Medulla oblongata (tissue), 1 donor: ENCODE results near the gene SLC45A1.
"Not testable (repeated sequence)": the region's sequence is repeated elsewhere in the genome, so short reads cannot be mapped to it uniquely, and the experiment has no call there.

Experiments used
- DNase-seq: peaks from one replicate; pipeline ENCODE4 v3.0.0-alpha.2; 2015; ENCODE audit errors: extremely low spot score

SLC45A1 gene

DNA sequence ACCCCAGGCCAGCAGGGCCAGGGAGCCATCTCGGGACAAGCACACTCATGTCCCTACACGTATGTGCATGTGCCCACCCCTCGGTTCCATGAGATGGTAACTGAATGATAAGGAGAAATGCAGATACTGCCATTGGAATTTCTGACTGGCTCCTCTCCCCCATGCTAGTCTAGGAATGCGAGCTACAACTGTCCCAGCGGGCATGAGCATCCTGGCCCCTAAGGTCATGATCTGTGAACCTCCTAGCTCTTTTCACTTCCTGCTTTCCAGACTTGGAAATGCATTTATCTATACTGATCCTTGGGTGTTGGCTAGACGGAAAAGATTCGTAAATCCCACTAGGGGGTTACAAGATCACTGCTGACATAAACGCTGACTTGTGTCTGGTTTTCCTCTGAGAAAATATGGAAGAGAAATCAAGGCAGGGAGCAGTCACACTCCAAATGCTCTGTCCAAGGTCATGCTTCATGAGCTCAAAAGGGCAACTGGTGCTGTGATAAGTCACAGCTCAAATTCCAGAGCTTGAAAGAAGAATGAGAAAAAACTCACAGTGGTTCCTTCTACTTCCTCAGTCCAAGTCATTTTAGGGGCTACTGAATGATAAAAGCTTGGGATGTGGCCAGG, 49.8 kb downstream of the SLC45A1 start:
- no peak for DNase-seq

DNA sequence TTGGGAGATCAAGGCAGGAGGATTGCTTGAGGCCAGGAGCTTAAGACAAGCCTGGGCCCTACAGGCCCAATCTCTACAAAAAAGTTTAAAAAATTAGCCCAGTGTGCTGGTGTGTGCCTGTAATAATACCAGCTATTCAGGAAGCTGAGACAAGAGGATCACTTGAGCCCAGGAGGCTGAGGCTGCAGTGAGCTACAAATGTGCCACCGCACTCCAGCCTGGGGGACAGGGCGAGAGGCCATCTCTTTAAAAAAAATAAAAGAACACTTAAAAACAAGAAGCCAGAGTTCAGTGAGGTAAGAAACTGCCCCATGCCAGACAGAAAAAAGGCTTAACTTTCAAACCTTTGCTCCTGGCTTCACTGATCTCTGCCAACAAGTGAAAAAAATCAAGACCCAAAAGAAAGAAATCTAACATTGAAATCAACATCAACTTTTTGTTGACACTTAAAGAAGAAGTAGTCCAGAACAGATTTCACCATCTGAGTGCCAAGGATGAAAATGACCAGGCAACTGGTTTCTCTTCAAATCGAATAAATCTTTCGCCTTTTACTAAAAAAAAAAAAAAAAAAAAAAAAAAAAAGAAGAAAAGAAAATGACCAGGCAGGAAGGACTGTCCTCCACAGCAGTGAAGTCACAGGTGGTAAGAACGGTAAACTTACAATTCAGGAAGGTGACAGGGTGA, 51.2 kb downstream of the SLC45A1 start:
- no peak for DNase-seq

DNA sequence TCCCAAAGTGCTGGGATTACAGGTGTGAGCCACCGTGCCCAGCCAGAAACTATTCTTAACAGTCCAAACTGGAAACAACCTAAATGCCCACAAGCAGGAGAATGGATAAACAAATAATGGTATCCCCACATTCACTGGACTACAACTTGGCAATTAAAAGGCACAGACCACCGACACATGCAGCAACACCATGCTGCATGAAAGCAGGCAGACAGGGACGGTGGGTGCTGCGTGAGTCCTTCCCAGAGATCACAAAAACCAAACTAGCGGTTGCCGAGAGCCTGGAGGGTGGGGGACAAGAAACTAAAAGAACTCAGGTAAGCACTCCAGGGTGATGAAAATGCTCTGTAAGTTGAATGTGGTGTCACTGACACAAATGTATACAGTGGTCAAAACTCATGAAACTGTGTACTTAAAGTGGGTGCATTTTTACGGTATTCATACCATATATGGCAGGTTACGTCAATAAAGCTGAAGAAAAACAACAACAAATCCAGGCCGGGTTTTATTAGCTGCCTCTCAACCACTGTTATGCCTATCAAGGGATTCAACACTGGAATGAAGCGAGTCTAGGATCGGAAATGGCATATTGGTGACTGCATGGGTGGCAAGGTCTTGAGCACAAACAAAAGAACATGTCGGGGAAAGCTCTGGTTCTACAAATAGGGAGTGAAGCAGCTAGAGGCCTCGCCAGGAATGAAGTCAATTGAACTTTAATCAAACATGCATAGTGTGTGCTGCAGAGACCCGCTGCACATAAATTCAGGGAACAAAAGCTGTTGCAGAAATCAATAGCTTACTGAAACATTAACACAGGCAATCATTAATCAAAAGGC, 52.4 kb downstream of the SLC45A1 start:
- peak; percentile 68 for DNase-seq

DNA sequence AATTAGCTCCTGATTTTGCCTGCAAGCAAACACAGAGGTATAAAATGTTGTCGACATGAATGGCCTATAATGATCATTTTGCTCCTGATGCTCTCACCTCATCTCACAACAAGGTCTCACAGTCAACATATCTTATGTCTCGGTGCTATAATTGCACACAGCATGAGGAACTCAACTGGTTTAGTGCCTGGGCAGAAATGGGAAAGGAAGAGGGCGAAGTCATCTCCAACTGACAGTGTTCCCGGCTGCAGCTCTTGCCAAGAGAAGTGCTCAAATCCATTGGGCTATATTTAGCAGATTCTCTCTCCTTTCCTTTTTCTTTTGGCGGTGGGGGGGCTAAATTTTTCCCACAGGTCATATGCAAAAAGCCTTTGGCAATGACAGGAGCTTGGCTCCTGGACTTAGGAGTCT, 53.0 kb downstream of the SLC45A1 start:
- DNase-seq, result peak; percentile 79

DNA sequence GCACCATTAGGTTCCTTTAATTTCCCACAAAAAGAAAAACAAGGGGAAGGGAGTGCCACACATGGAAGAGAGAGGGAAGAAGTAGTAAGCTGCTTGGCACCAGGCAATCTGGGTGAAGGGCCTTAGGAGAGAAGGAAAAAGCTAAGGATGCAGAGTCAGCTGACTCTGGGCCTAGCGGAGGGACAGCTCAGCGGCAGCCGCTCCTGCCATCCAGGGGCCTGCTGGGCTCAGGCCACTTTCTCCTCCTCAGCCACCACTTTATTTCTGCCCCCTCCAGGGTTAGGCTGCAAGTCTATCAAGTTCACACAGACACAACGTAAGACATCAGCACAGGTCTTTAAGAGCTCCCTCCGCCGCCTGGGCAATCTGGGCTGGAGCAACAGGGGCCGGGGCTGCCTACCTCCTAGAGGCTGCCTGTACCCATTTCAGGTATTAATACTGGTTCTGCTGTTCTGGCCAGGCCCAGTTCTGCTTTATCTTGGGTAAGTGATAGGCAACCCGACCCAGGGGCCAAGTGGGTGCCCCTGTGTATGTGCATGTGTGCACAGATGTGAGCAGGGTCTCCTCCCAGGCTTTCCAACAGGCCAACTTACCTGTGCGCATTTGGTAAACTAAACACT, 53.6 kb downstream of the SLC45A1 start:
- DNase-seq, result no peak

DNA sequence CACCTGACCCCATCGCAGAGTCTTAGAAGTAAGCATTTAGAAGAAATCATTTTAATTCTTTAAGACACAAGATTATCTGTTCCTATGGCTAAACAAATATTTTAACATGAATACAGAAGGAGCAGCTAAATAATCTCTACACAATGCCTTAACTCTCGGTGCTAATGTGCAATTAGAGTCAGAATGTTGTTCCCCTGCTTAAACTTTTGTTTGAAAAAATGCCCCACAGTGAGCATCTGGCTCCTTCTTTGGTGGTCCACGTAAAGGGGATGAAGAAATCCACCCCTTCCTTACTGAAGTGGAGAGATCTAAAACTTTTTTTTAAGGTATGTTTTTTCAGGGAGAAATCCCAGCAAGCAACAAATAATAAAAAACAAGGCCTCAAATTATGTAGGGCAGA, 55.2 kb downstream of the SLC45A1 start:
- no peak for DNase-seq

DNA sequence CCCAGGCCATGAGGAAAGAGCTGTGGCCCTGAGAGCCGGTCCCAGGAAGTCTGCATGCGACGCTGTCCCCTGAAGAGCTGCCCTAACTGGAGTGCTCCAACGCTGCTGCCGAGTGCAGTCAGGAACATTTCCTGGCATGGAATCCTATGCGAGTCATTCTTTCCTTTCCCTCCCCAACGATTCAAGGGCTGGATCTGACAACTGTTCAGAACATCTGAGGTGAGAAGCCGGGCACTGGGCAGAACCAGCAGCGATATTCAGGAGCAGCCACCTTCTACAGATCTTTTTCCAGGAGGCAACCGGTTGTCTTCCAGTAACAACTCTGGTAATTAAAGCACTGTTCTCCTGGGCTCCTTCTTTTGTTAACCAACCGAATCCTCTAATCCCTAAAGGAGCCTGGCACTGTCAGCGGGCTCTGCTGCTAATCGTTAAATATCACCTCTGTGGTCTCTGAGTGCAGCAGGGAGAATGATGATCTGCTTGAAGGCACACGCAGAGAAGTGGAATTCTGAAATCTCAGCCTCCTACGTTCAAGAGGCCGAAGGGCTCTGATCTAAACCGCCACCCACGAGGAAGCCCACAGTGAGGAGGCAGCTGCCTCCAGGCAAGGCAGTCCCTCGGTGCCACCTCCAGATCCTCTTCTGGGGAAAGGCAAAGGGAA, 55.8 kb downstream of the SLC45A1 start:
- DNase-seq, result peak; percentile 83

DNA sequence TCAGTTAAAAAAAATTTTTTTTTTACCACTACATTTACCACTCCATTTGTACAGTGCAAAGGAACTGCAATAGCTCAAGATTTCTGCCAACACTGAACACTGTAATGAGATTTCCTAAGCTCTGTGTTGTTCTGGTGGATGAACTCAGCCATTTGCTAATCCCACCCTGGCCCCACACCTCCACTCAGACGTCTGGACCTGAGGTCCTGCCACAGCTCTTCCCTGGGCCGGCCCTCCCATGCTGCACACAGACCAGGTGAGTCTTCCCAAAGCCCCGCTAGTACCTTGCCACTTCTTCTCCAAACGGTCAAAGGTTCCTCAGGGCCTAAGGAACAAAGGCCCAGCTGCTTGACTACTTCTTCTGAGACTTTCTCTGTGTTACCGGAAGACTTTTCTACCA, 56.4 kb downstream of the SLC45A1 start:
- DNase-seq, result no peak

DNA sequence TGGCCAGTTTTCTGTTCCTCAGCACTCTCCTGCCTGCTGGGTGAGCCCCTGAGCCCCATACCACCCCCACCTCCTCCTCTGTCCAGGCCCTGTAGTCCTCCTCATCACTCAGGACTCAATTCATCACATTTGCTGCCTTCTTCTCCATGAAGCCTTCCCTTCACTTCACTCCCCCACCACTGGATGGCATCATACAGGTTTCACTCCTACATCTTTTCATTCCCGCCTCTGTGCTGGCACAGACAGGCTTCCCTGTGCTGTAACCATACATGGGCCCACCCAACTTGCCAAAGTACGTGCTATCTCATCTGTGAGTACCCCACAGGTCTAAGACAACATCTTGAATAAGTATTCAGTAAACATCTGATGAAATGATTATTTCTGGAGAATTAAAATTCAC, 56.9 kb downstream of the SLC45A1 start:
- DNase-seq, result no peak

DNA sequence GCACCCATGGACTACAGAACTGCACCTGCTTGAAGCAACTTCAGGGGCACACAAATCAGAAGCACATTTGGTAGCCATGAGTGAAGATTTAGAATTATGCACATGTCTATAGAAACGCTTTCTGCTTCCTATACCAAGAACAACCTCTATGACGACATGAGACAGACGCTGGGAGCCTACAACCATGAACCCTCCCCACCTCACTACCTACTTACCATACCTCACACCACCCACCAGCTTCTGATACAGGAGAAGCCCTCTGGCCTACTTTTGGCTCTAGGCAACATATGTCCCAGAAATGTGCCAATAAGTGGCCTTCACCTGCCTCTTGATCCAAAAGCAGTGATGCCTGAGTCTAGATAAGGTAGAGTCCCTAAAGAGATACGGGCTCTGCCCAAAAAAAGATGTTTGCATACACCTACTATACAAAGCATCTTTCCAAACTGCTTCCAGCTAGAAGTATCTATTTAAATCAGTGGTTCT, 58.5 kb downstream of the SLC45A1 start:
- DNase-seq, result no peak

DNA sequence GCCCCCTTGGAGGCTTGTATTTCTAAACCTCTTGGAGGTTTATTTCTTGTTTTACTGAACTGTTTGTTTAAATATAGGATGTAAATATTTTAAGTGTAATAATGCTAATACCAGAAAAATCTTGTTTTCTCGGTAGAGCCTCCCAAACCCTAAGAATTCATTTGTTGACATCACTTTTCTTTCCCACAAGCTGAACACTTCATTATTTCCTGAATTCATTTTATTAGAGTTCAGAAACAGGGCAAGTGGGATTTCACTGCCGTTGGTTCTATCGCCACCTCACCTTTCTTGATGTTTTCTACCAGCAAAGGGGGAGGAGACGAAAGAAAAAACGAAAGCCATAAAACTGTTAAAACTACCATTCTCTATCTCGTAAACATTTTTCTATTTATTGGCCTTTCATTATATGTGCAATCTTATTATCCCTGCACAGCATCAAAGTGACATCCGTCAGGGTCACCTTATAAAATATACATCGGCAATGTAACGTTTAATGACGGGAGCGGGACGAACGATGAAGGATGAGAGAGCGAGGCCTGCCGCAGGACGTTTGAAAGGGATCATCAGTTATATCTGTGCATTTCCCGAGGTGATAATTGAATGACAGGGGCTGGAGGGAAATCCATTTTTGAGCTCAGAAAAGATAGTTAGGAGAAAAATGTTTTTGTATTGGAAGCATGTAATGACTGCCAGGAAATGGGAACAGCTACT, 59.5 kb downstream of the SLC45A1 start:
- no peak for DNase-seq

DNA sequence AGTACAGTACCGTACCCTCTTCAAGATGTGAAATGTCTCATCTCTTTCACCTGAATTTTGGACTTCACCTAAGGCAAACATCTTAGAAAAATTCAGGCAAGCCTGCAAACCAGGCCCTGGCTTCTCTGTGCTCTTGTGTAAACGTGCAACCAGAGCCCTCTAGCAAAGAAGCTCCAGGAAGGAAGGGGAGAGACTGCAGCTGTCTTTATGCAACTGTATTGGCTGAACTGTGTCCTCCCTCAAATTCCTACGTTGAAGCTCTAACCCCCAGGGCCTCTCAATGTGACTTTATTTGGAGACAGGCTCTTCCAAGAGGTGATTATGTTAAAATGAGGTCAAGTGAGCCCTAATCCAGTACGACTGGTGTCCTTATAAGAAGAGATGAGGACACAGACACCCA, 60.3 kb downstream of the SLC45A1 start:
- DNase-seq, result no peak

DNA sequence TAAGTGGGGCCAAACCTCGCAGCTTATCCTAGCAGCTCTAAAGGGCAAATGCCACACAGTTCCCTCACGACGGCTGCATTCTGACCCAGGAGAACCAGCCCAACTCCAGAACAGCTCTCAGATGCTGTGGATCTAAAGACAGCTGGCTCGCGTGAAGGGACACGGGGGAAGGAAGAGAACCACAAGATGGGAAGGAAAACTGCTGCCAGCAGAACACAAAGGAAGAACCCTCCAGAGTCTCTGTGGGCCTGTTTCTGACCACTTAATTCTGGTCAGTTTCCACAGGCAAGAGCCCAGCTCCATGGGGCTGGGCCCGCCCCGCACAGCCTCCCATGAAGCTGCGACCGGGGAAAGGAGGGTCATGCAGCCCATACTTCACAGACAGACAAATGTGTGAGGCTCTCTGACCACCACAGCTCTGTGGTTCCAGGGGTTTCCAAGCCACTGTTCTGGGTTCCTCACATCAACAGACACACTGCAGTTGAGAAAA, 61.1 kb downstream of the SLC45A1 start:
- no peak for DNase-seq

DNA sequence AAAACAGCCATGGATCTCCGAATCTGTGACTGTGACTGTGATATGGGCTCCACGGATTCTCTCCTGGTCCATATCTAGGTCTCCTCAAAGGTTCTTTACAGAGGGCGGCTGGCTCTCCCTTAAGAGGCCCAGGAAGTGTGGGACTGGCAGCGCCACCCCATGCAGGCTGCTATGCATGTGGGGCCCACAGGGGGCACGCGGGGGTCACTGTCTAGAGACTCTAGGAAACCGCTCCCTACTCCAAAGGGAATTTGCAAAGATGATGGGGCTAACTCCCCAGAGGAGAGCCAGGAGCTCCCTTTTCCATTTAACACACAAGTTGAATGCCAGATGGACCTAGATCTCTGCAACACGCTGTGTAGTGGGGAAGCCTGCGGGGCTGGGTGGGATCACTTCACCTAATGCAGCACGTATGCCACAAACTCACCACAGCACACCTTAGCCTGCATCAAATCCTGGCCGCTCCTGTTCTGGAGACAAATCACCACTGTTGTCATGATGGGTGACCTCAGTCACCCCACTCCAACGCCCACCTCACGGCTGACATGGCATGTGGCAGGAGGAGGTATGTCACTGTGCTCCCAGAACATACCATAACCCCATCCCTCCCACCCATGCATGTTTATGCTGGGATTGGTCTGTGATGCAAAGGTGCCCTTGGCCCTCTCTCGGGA, 61.7 kb downstream of the SLC45A1 start:
- no peak for DNase-seq

DNA sequence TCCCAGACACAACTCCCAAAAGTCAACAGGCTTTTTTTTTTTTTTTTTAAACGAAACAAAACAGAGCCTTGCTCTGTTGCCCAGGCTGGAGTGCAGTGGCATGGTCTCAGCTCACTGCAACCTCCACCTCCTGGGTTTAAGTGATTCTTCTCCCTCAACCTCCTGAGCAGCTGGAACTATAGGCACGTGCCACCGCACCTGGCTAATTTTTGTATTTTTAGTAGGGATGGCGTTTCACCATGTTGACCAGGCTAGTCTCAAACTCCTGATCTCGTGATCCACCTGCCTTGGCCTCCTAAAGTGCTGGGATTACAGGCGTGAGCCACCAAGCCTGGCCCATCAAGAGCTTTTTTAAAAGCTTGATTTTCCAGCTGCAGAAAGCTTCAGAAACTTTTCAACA, 62.4 kb downstream of the SLC45A1 start:
- not testable (repeated sequence) for DNase-seq

DNA sequence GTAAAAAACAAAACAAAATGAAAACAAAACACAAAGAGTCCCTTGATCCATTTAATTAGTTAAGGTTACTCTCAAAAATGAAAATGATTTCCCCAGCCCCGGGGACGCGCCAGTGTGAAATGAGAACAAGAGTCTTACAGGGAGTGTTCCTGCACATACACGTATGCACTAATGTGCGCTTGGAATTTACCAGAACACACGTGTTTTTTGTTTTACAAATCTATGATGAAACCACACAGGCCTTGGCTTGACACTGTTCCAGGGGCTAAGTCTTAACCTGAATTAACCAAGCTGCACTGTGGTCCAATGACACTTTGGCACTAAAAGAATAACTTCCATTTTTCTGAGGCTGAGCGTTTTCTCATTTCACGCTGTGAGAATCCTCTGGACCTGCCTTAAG, 63.7 kb downstream of the SLC45A1 start:
- no peak for DNase-seq

DNA sequence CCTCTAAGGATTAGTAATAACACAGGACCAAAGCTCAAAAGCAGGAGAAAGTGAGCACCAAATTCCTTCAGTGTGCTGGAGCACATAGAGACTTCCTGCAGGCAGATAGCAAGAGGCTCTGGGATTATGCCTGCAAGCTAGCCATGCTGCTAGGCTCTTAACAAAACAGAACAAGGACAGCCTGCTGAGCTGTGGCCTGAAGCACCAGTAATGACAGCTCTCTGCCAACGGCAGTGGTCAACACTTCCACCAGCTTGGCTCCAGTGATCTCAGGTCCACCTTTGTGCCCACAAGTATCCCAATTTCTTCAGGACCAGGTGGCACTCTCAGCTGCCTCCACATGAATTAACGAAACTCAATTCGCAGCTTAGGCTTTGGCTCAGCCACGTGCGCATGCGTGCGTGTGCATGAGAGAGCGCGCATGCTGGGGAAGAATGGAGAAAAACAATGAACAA, 64.2 kb downstream of the SLC45A1 start:
- peak; percentile 70 for DNase-seq

DNA sequence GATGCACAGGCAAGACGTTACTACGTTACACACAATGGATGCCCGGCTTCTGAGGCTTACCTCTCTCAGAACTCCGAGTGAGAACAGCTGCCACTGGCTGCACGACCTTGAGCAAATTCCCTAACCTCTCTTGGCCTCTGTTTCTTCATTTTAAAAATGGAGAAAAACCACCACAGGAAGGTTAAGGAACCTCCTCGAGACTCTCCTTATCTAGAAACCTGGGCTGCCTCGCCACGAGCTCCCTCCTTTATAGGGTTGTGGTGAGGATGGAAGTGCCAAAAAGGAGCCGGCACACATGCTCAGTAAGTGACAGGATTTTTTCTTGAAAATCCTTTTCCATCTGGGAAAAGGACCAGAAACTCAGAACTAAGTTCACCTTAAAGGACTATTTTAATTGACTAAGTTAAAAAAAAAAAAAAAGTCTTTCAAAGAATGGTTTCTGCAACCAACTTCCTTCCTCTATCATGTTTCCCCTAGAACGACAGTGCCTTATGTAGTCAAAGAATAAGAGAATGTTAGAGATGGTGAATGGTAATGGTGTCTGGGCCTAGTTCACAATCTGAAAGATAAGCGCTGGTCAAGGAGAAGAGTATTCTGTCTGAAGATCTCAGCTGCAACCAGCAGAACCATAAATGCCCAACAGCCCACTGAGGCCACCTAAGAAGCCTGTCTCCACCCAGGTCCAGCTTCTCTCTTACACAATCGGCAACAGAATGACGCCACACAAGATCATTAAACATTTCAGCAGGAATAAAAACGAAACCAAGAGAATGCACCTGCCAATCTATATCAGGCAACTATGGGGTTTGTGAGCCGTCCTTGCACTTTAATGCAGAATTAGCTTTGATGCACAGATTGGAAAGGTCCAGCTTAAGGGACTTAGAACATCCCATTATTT, 64.9 kb downstream of the SLC45A1 start:
- no peak for DNase-seq

DNA sequence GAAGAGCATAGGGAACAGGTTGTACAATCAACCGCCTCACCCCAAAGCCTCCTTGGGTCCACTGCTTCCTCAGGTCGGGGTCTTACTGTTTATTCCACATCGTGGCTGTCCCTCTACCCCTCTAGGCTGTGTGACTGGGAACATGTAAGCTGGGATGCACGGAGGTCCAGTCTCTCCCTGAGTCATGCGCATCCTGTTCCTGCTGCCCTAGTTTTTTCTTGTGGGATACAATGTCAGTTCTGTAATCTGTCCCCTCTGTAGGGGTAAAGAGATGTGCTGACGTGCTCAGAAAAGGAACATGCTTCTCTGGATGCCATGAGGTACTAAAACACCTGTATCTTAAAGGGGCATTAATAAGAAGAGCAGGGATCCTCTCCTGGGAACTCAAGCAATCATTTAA, 66.2 kb downstream of the SLC45A1 start:
- no peak for DNase-seq
